ENCODE results near the gene TUBB3. TPM values are rescaled to one million over a fixed set of nuclear protein-coding genes. Genes with fewer than 3 reads are reported as not detected.

Gene TUBB3
- total and polyA plus RNA-seq, 2 of the 4 experiments (the other 2 are of a cell fraction): 311 to 410 TPM

- H4K20me1 ChIP-seq (ENCODE audit: insufficient read depth, low read length): no peaks in the 10 kb centered on the region; the same call in 1 of the 2 replicates
- H2BK20ac ChIP-seq (ENCODE audit: low read depth, low read length): no peak overlapping the region
- peaks cover 6% of the 10 kb centered on the region; the same call in 1 of the 2 replicates for H3K4me1 ChIP-seq (ENCODE audit: control insufficient read depth, insufficient read depth, low read length)
- DNase-seq (no peak), ATAC-seq (ENCODE audit: low read depth) (no peak)
- no peaks in the 10 kb centered on the region for H3K27me3 ChIP-seq (ENCODE audit: control insufficient read depth, insufficient read depth, low read length)
- TF ChIP-seq MAFK (IDR thresholded peaks at IDR 0.05; ENCODE audit: low read depth, low read length) (no peak), POLR2A (IDR thresholded peaks at IDR 0.05; ENCODE audit: low read depth, low read length) (no peak), FOS (IDR thresholded peaks at IDR 0.05; ENCODE audit: low read depth, low read length) (no peak), NFE2L2 (IDR thresholded peaks at IDR 0.05; ENCODE audit: low read depth, low read length) (no peak), MAZ (IDR thresholded peaks at IDR 0.05; ENCODE audit: borderline replicate concordance, low read depth, low read length) (no peak), USF2 (IDR thresholded peaks at IDR 0.05; ENCODE audit: low read depth, low read length) (no peak), CEBPB (IDR thresholded peaks at IDR 0.05; ENCODE audit: low read depth, low read length) (no peak), RFX5 (IDR thresholded peaks at IDR 0.05; ENCODE audit: low read depth, low read length) (no peak), RAD21 (IDR thresholded peaks at IDR 0.05; ENCODE audit: low read length) (no peak), SMC3 (IDR thresholded peaks at IDR 0.05; ENCODE audit: low read depth, low read length) (no peak), BHLHE40 (IDR thresholded peaks at IDR 0.05; ENCODE audit: low read depth, low read length) (no peak), CHD1 (IDR thresholded peaks at IDR 0.05; ENCODE audit: low read depth, low read length) (no peak), CTCF (conservative IDR thresholded peaks at IDR 0.05; ENCODE audit: low read depth, low read length) (no peak)
- no peak overlapping the region for H2BK15ac ChIP-seq (ENCODE audit: low read depth, low read length)
- H3K56ac ChIP-seq (ENCODE audit: extremely low read depth, insufficient read depth, low read length): no peak overlapping the region
- no peak overlapping the region for H3K23ac ChIP-seq (ENCODE audit: low read depth, low read length)
- no peaks in the 10 kb centered on the region for H3K9me1 ChIP-seq (ENCODE audit: insufficient read depth, low read length)
- H3K14ac ChIP-seq (replicated peaks; ENCODE audit: low read depth, low read length): no peak overlapping the region
- H3K4ac ChIP-seq (ENCODE audit: low read depth, low read length): no peak overlapping the region
- H2AK9ac ChIP-seq (replicated peaks; ENCODE audit: low read depth, low read length, poor library complexity): no peak overlapping the region
- no peak overlapping the region for H2BK120ac ChIP-seq (ENCODE audit: low read depth, low read length)
- no TSS peak for BruUV-seq (replicated peaks)
- H3K4me2 ChIP-seq (ENCODE audit: low read depth, low read length): no peak overlapping the region
- 100% methylated on average over 1 of the region's 5 CpGs; no CpG with 5 or more reads in 1 of the 2 experiments for WGBS, 2 experiments (ENCODE audit: extremely low coverage in 2 of 2, insufficient read length in 1 of 2)
- no peak overlapping the region for H2AK5ac ChIP-seq (ENCODE audit: low read depth, low read length)
- H2AFZ ChIP-seq (replicated peaks; ENCODE audit: low read length, poor library complexity): no peak overlapping the region
- in situ Hi-C loops (cut with MboI; ENCODE audit: low sequenced_read_pairs) (no loop called here), dilution Hi-C loops (cut with HindIII; ENCODE audit: low sequenced_read_pairs, unreplicated experiment) (no loop called here), intact Hi-C loops (cut with micrococcal nuclease) (no loop called here)
- no peak overlapping the region for H4K5ac ChIP-seq (ENCODE audit: low read depth, low read length)
- POLR2A ChIA-PET (ENCODE audit: unreplicated experiment): no interaction called here
- H3K9ac ChIP-seq (ENCODE audit: low read depth, low read length): no peak overlapping the region
- no peak overlapping the region for H4K8ac ChIP-seq (ENCODE audit: low read depth in 2 of 2, low read length in 2 of 2)
- H4K91ac ChIP-seq (ENCODE audit: insufficient read depth, low read depth, low read length): no peak overlapping the region
- H3K36me3 ChIP-seq (ENCODE audit: control insufficient read depth, insufficient read depth, low read length): no peaks in the 10 kb centered on the region
- peaks cover 6 to 7% of the 10 kb centered on the region in 2 experiments; a peak in 3 of 4 replicates for H3K79me1 ChIP-seq (ENCODE audit: low read depth in 1 of 2, low read length in 2 of 2)
- CTCF ChIA-PET: no interaction called here
- no peak overlapping the region for H3K27ac ChIP-seq (ENCODE audit: insufficient read depth, low read length)
- H3K18ac ChIP-seq (ENCODE audit: low read depth, low read length): no peak overlapping the region
- H3K4me3 ChIP-seq (ENCODE audit: insufficient read depth, low read depth, low read length): no peak overlapping the region
- H2BK5ac ChIP-seq (ENCODE audit: low read depth, low read length, poor library complexity, severe bottlenecking): no peak overlapping the region
- H3K9me3 ChIP-seq (ENCODE audit: control insufficient read depth, insufficient read depth, low read length): no peaks in the 10 kb centered on the region
Measured at GRCh38 chr16:89944773-89945172, 21.6 kb downstream of the TUBB3 start.

Measured in IMR-90 (cell line).